Neural progenitor cell (in vitro differentiated cells): ENCODE data around the gene NT5C1A. TPM values are rescaled to one million over a fixed set of nuclear protein-coding genes. Genes with fewer than 3 reads are reported as not detected.

Experiments
- DNase-seq: peaks from one replicate; pipeline ENCODE4 v3.0.0-alpha.2; 2016; ENCODE audit warnings: low spot score
- H2AFZ ChIP-seq: fragments of 200-600 bp; sonication (generic); replicated peaks from 2 replicates; pipeline ENCODE4 v1.6.1; 2016; ENCODE audit warnings: antibody characterized with exemption
- H3F3A ChIP-seq: fragments of 200-600 bp; sonication (generic); 2 replicates; pipeline ENCODE4 v1.6.1; 2016; ENCODE audit warnings: antibody characterized with exemption, low read depth
- H3K27ac ChIP-seq: fragments of 200-600 bp; sonication (generic); 2 replicates; pipeline ENCODE4 v1.5.1; 2016; ENCODE audit warnings: mild to moderate bottlenecking
- H3K27me3 ChIP-seq: fragments of 200-600 bp; sonication (generic); 2 replicates; pipeline ENCODE4 v1.6.1; 2016; ENCODE audit warnings: mild to moderate bottlenecking, moderate library complexity
- H3K36me3 ChIP-seq: fragments of 200-600 bp; sonication (generic); 2 replicates; pipeline ENCODE4 v1.5.1; 2016
- H3K4me1 ChIP-seq: fragments of 200-600 bp; sonication (generic); 2 replicates; pipeline ENCODE4 v1.6.1; 2016; ENCODE audit warnings: mixed run types
- H3K4me2 ChIP-seq: fragments of 200-600 bp; sonication (generic); 2 replicates; pipeline ENCODE4 v1.6.1; 2016
- H3K4me3 ChIP-seq: fragments of 200-600 bp; sonication (generic); 2 replicates; pipeline ENCODE4 v1.5.1; 2016
- H3K79me2 ChIP-seq: fragments of 200-600 bp; sonication (generic); 2 replicates; pipeline ENCODE4 v1.6.1; 2016; ENCODE audit warnings: low read depth
- H3K9ac ChIP-seq: fragments of 200-600 bp; sonication (generic); 2 replicates; pipeline ENCODE4 v1.6.1; 2016
- H3K9me3 ChIP-seq: fragments of 200-600 bp; sonication (generic); 2 replicates; pipeline ENCODE4 v1.5.1; 2016; ENCODE audit warnings: low read depth
- H4K20me1 ChIP-seq: fragments of 200-600 bp; sonication (generic); 2 replicates; pipeline ENCODE4 v1.6.1; 2016; ENCODE audit warnings: low read depth
- H3K27ac Mint-ChIP-seq: 3 replicates; pipeline ENCODE4 v1.8.0; 2021; ENCODE audit warnings: mixed read lengths
- H3K27me3 Mint-ChIP-seq: 2 replicates; pipeline ENCODE4 v1.8.0; 2022; ENCODE audit warnings: low read depth, mild to moderate bottlenecking, inconsistent platforms, moderate library complexity, mixed read lengths; ENCODE audit not compliant: insufficient read depth
- H3K36me3 Mint-ChIP-seq: 3 replicates; pipeline ENCODE4 v1.8.0; 2021; ENCODE audit warnings: mixed read lengths
- H3K4me1 Mint-ChIP-seq: 3 replicates; pipeline ENCODE4 v1.8.0; 2021; ENCODE audit warnings: mixed read lengths
- H3K4me3 Mint-ChIP-seq: 3 replicates; pipeline ENCODE4 v1.8.0; 2021; ENCODE audit warnings: mild to moderate bottlenecking, moderate library complexity, mixed read lengths
- H3K9me3 Mint-ChIP-seq: 3 replicates; pipeline ENCODE4 v1.8.0; 2020; ENCODE audit warnings: mixed read lengths
- EZH2 ChIP-seq: fragments of 200-600 bp; sonication (generic); IDR thresholded peaks from 2 replicates; pipeline ENCODE4 v1.6.1; 2017; ENCODE audit warnings: antibody characterized with exemption, mild to moderate bottlenecking, moderate library complexity
- EZH2phosphoT487 ChIP-seq: fragments of 200-600 bp; sonication (generic); IDR thresholded peaks from 2 replicates; pipeline ENCODE4 v1.6.1; 2017; ENCODE audit warnings: antibody characterized with exemption
- total RNA-seq: library from RNA; depleted of rRNA; stranded (reverse); fragments of >200 nt; gene quantifications from 2 replicates; pipeline ENCODE4 v1.2.3, GENCODE V29; 2015; ENCODE audit warnings: low replicate concordance
- TF ChIP-seq, protein P1 (sequence below): fragments of 200-600 bp; sonication (generic); IDR thresholded peaks from 2 replicates; pipeline ENCODE4 v1.5.1; 2017; ENCODE audit warnings: antibody characterized with exemption, mild to moderate bottlenecking

NT5C1A gene
- total RNA-seq, 1 donor from 2014 or later, result not detected

DNA sequence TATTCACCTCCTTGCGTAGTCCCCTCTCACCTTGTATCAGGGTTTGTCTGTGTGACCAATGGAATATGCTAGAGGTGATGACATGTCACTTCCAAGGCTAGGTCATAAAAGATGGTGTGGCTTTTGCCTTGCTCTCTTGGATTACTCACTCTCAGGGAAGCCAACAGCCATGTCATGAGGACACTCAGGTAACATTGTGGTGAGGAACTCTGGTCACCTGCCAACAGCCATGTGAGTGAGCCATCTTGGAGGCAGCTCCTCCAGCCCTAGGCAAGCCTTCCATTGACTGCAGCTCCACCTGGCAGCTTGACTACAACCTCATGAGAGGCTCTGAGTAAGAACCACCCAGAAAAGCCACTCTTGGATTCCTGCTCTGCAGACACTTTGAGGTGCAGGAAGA, 21.5 kb downstream of the NT5C1A start:
- no peak overlapping the region for H3K27ac ChIP-seq
- H3K36me3 Mint-ChIP-seq, result no peaks in the 10 kb centered on the region
- H3K27me3 ChIP-seq, result peaks cover 57% of the 10 kb centered on the region
- H3K4me3 ChIP-seq, result no peak overlapping the region
- H3K27me3 Mint-ChIP-seq, result peaks cover 11% of the 10 kb centered on the region
- no peaks in the 10 kb centered on the region for H3K79me2 ChIP-seq
- no peaks in the 10 kb centered on the region for H3F3A ChIP-seq
- no peak overlapping the region for H2AFZ ChIP-seq
- no peak overlapping the region for H3K9ac ChIP-seq
- no peak overlapping the region for H3K27ac Mint-ChIP-seq
- H3K4me3 Mint-ChIP-seq, result no peak overlapping the region
- no peaks in the 10 kb centered on the region for H4K20me1 ChIP-seq
- peaks cover 19% of the 10 kb centered on the region for H3K4me1 Mint-ChIP-seq
- no peak for TF ChIP-seq EZH2phosphoT487
- TF ChIP-seq EZH2, result no peak
- TF ChIP-seq, protein P1, sequence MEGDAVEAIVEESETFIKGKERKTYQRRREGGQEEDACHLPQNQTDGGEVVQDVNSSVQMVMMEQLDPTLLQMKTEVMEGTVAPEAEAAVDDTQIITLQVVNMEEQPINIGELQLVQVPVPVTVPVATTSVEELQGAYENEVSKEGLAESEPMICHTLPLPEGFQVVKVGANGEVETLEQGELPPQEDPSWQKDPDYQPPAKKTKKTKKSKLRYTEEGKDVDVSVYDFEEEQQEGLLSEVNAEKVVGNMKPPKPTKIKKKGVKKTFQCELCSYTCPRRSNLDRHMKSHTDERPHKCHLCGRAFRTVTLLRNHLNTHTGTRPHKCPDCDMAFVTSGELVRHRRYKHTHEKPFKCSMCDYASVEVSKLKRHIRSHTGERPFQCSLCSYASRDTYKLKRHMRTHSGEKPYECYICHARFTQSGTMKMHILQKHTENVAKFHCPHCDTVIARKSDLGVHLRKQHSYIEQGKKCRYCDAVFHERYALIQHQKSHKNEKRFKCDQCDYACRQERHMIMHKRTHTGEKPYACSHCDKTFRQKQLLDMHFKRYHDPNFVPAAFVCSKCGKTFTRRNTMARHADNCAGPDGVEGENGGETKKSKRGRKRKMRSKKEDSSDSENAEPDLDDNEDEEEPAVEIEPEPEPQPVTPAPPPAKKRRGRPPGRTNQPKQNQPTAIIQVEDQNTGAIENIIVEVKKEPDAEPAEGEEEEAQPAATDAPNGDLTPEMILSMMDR, result no peak
- H3K36me3 ChIP-seq, result no peaks in the 10 kb centered on the region
- H3K4me2 ChIP-seq, result no peak overlapping the region
- H3K9me3 ChIP-seq, result no peaks in the 10 kb centered on the region
- no peak for DNase-seq
- H3K4me1 ChIP-seq, result no peaks in the 10 kb centered on the region
- H3K9me3 Mint-ChIP-seq, result no peaks in the 10 kb centered on the region

DNA sequence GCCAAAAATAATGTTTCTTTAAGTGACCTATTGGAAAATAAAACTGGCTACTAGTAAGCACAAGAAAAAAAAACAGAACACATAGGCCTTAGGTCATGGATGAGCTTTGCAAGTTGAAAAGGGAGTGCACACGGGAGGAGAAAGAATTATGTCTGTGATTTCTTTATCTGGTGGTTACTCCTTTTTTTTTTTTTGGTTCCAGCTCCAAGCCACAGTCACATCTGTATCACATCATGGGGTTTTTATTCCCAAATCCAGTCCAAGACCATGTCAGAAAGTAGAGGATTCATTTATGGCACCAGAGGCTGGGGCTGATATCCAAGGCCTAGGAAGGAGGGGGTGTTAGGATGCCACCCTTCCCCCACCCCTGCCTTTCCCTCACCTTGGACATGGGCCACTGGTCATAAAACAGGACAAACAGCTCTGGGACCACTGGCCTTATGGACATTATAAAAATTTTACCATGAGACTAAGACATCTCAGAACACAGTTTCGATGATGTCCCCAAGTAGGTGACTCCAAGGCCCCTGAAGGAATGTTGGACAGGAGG, 22.2 kb downstream of the NT5C1A start:
- Histone ChIP-seq H3K9ac (no peak overlapping the region), H3K4me1 (no peaks in the 10 kb centered on the region), H3K36me3 (no peaks in the 10 kb centered on the region), H2AFZ (no peak overlapping the region), H3K27me3 (peaks cover 55% of the 10 kb centered on the region), H3K4me2 (no peak overlapping the region), H3K9me3 (no peaks in the 10 kb centered on the region), H3K4me3 (no peak overlapping the region), H3K79me2 (no peaks in the 10 kb centered on the region), H4K20me1 (no peaks in the 10 kb centered on the region), H3K27ac (no peak overlapping the region), H3F3A (no peaks in the 10 kb centered on the region)
- DNase-seq, result no peak
- Mint-ChIP-seq H3K4me1 (peaks cover 19% of the 10 kb centered on the region), H3K27me3 (peaks cover 9% of the 10 kb centered on the region), H3K27ac (no peak overlapping the region), H3K9me3 (no peaks in the 10 kb centered on the region), H3K4me3 (no peak overlapping the region), H3K36me3 (no peaks in the 10 kb centered on the region)
- no peak for TF ChIP-seq EZH2
- no peak for TF ChIP-seq EZH2phosphoT487
- TF ChIP-seq, protein P1, result no peak

DNA sequence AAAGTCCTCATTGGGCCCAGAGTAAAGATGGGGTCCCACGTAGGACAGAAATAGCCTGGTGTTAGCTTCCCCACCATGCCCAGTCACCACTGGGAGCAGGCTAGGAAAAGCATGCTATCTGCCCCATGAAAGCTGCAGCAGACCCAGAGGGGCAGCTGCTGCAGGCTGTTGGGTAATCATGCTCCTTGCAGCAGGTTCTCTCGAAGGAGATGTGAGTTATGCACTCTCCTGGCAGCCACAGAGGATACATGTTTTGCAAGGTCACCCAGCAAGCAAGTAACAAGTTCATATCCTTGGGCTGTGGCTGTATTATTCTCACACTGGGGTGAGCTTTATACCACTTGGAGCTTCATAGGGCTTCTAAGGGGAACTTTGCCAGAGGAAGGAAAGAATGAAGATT, 23.4 kb downstream of the NT5C1A start:
- H4K20me1 ChIP-seq, result no peaks in the 10 kb centered on the region
- no peak overlapping the region for H2AFZ ChIP-seq
- peaks cover 19% of the 10 kb centered on the region for H3K4me1 Mint-ChIP-seq
- no peak overlapping the region for H3K27ac Mint-ChIP-seq
- H3F3A ChIP-seq, result no peaks in the 10 kb centered on the region
- no peaks in the 10 kb centered on the region for H3K79me2 ChIP-seq
- no peaks in the 10 kb centered on the region for H3K9me3 Mint-ChIP-seq
- no peaks in the 10 kb centered on the region for H3K36me3 ChIP-seq
- no peak for DNase-seq
- no peaks in the 10 kb centered on the region for H3K36me3 Mint-ChIP-seq
- H3K27me3 ChIP-seq, result peaks cover 55% of the 10 kb centered on the region
- H3K4me1 ChIP-seq, result no peaks in the 10 kb centered on the region
- H3K4me2 ChIP-seq, result no peak overlapping the region
- H3K9me3 ChIP-seq, result no peaks in the 10 kb centered on the region
- TF ChIP-seq, protein P1, result no peak
- no peak overlapping the region for H3K9ac ChIP-seq
- peaks cover 9% of the 10 kb centered on the region for H3K27me3 Mint-ChIP-seq
- H3K4me3 Mint-ChIP-seq, result no peak overlapping the region
- H3K4me3 ChIP-seq, result no peak overlapping the region
- H3K27ac ChIP-seq, result no peak overlapping the region
